Breast epithelium (tissue), 3 donors: ENCODE data around the gene CHST1.

ENCODE experiments used
- POLR2A ChIP-seq: fragments of 450-650 bp; IDR thresholded peaks from one replicate; pipeline ENCODE4 v1.6.1; 2016; ENCODE audit warnings: antibody characterized with exemption, mild to moderate bottlenecking, moderate library complexity
- TF ChIP-seq, protein P1 (sequence below), 3 donors: fragments of 450-650 bp; IDR thresholded peaks; one replicate each; pipeline ENCODE4 v1.5.1; 2016 to 2017; ENCODE audit warnings: antibody characterized with exemption in 3 of 3, mild to moderate bottlenecking in 3 of 3, moderate library complexity in 3 of 3

DNA sequence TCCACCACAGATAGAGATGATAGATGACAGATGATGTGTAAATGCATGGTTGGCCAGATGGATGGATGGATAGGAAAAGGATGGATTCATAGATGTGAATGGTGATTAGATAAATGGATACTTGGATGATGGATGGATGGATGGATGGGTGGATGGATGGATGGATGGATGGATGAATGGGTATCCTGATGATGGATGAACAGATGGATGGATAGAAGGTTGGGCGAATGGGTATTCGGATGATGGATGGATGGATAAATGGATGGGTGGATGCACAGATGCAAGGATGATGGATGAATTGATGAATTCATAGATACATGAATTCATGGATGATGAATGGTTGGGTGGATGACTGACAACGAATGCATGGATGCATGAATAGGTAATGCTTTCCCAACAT lies 56.1 kb downstream of the CHST1 start:
- TF ChIP-seq, protein P1, sequence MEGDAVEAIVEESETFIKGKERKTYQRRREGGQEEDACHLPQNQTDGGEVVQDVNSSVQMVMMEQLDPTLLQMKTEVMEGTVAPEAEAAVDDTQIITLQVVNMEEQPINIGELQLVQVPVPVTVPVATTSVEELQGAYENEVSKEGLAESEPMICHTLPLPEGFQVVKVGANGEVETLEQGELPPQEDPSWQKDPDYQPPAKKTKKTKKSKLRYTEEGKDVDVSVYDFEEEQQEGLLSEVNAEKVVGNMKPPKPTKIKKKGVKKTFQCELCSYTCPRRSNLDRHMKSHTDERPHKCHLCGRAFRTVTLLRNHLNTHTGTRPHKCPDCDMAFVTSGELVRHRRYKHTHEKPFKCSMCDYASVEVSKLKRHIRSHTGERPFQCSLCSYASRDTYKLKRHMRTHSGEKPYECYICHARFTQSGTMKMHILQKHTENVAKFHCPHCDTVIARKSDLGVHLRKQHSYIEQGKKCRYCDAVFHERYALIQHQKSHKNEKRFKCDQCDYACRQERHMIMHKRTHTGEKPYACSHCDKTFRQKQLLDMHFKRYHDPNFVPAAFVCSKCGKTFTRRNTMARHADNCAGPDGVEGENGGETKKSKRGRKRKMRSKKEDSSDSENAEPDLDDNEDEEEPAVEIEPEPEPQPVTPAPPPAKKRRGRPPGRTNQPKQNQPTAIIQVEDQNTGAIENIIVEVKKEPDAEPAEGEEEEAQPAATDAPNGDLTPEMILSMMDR (IDR thresholded peaks at IDR 0.05), result no peak
- TF ChIP-seq POLR2A, result no peak
